Midbrain (tissue), 1 donor: Measurements from ENCODE around the gene MTUS2.
"Not testable (repeated sequence)": the region's sequence is repeated elsewhere in the genome, so short reads cannot be mapped to it uniquely, and the experiment has no call there.

Experiments
- DNase-seq: peaks from one replicate; lab custom pipeline; 2025; lab: John Stamatoyannopoulos, UW

Gene MTUS2

GRCh38 chr13:29162638-29163235, 342.6 kb downstream of the MTUS2 start:
- peak; percentile 5 for DNase-seq

GRCh38 chr13:29164116-29164515, 344.0 kb downstream of the MTUS2 start:
- no peak for DNase-seq

GRCh38 chr13:29165216-29165615, 345.1 kb downstream of the MTUS2 start:
- DNase-seq = no peak

GRCh38 chr13:29165840-29166239, 345.7 kb downstream of the MTUS2 start:
- no peak for DNase-seq

GRCh38 chr13:29170436-29171082, 350.4 kb downstream of the MTUS2 start:
- DNase-seq = no peak

- no peak for DNase-seq
These were observed 351.1 kb downstream of the MTUS2 start for GRCh38 chr13:29171244-29171643.

- DNase-seq = no peak
These were observed 354.0 kb downstream of the MTUS2 start for GRCh38 chr13:29174093-29174492.

GRCh38 chr13:29175250-29175873, 355.2 kb downstream of the MTUS2 start:
- DNase-seq = no peak

GRCh38 chr13:29180055-29180454, 359.9 kb downstream of the MTUS2 start:
- DNase-seq = no peak

GRCh38 chr13:29182216-29182615, 362.1 kb downstream of the MTUS2 start:
- no peak for DNase-seq

- no peak for DNase-seq
These were observed 365.8 kb downstream of the MTUS2 start for GRCh38 chr13:29185926-29186325.

- DNase-seq = no peak
These were observed 367.4 kb downstream of the MTUS2 start for GRCh38 chr13:29187584-29187983.

GRCh38 chr13:29190298-29190697, 370.2 kb downstream of the MTUS2 start:
- DNase-seq = no peak

- no peak for DNase-seq
These were observed 372.9 kb downstream of the MTUS2 start for GRCh38 chr13:29193083-29193482.

- no peak for DNase-seq
These were observed 375.3 kb downstream of the MTUS2 start for GRCh38 chr13:29195456-29195855.

GRCh38 chr13:29196409-29197074, 376.4 kb downstream of the MTUS2 start:
- DNase-seq = no peak

- not testable (repeated sequence) for DNase-seq
These were observed 382.6 kb downstream of the MTUS2 start for GRCh38 chr13:29202753-29203152.

- DNase-seq = no peak
These were observed 384.5 kb downstream of the MTUS2 start for GRCh38 chr13:29204651-29205050.

- DNase-seq = no peak
These were observed 390.5 kb downstream of the MTUS2 start for GRCh38 chr13:29210676-29211075.

- not testable (repeated sequence) for DNase-seq
These were observed 391.0 kb downstream of the MTUS2 start for GRCh38 chr13:29211162-29211561.

- no peak for DNase-seq
These were observed 402.3 kb downstream of the MTUS2 start for GRCh38 chr13:29222458-29222857.

GRCh38 chr13:29224206-29224605, 404.1 kb downstream of the MTUS2 start:
- no peak for DNase-seq

GRCh38 chr13:29227576-29227975, 407.4 kb downstream of the MTUS2 start:
- no peak for DNase-seq
